HG02885 (cell line): ENCODE results near the gene RPEL1.
"Not testable (repeated sequence)": the region's sequence is repeated elsewhere in the genome, so short reads cannot be mapped to it uniquely, and the experiment has no call there.

Experiments
- ATAC-seq: cut with Tn5 transposase; IDR thresholded peaks from one replicate; pipeline ENCODE4 v1.9.1; 2021; ENCODE audit warnings: mild to moderate bottlenecking; ENCODE audit not compliant: unreplicated experiment, poor library complexity

The RPEL1 gene

GRCh38 chr10:103232131-103232673, 13.5 kb upstream of the RPEL1 start:
- ATAC-seq: no peak

- no peak for ATAC-seq
Observed at GRCh38 chr10:103232772-103233488, 12.8 kb upstream of the RPEL1 start.

- ATAC-seq: no peak
Observed at GRCh38 chr10:103235775-103236174, 9.9 kb upstream of the RPEL1 start.

- no peak for ATAC-seq
Observed at GRCh38 chr10:103238506-103239252, 7.0 kb upstream of the RPEL1 start.

GRCh38 chr10:103241262-103242011, 4.2 kb upstream of the RPEL1 start:
- ATAC-seq: no peak

GRCh38 chr10:103244666-103245271, 918 bp upstream of the RPEL1 start:
- no peak for ATAC-seq

- ATAC-seq: no peak
Observed at GRCh38 chr10:103246324-103246723, 637 bp downstream of the RPEL1 start.

GRCh38 chr10:103254113-103254512, 8.4 kb downstream of the RPEL1 start:
- ATAC-seq: no peak

GRCh38 chr10:103254538-103255325, 9.0 kb downstream of the RPEL1 start:
- ATAC-seq: no peak

- ATAC-seq: no peak
Observed at GRCh38 chr10:103256613-103257012, 10.9 kb downstream of the RPEL1 start.

- ATAC-seq: no peak
Observed at GRCh38 chr10:103257812-103258211, 12.1 kb downstream of the RPEL1 start.

GRCh38 chr10:103258928-103259327, 13.2 kb downstream of the RPEL1 start:
- not testable (repeated sequence) for ATAC-seq

- no peak for ATAC-seq
Observed at GRCh38 chr10:103259989-103260388, 14.3 kb downstream of the RPEL1 start.

- no peak for ATAC-seq
Observed at GRCh38 chr10:103262229-103262628, 16.5 kb downstream of the RPEL1 start.

GRCh38 chr10:103265717-103266329, 20.1 kb downstream of the RPEL1 start:
- no peak for ATAC-seq

GRCh38 chr10:103273041-103273441, 27.4 kb downstream of the RPEL1 start:
- ATAC-seq: no peak

GRCh38 chr10:103276251-103276895, 30.7 kb downstream of the RPEL1 start:
- ATAC-seq: no peak

GRCh38 chr10:103276896-103277712, 31.4 kb downstream of the RPEL1 start, which contains the start of gene INA:
INA (plus strand) TSS chr10:103277138; CDS start chr10:103277212, 74 bp downstream.
- peak; percentile 52 for ATAC-seq
